HepG2 (cell line): ENCODE data around the gene ROS1.

Experiments used
- ETV6 ChIP-seq: sonication (generic); formaldehyde crosslinking; conservative IDR thresholded peaks from 2 replicates; pipeline ENCODE4 v1.4.0; 2020; ENCODE audit warnings: missing genetic modification reagents
- EZH2 ChIP-seq: conservative IDR thresholded peaks from 2 replicates; pipeline ENCODE4 v1.6.1; 2012; ENCODE audit warnings: mild to moderate bottlenecking, low read depth, low read length, moderate library complexity
- HMGA1 ChIP-seq: sonication (generic); formaldehyde crosslinking; conservative IDR thresholded peaks from 2 replicates; pipeline ENCODE4 v1.4.0; 2020; ENCODE audit warnings: missing genetic modification reagents
- HOXA9 ChIP-seq: sonication (generic); formaldehyde crosslinking; IDR thresholded peaks from 2 replicates; pipeline ENCODE4 v1.8.1; 2022; ENCODE audit warnings: missing genetic modification reagents, mild to moderate bottlenecking, moderate library complexity, borderline replicate concordance
- KLF11 ChIP-seq: IDR thresholded peaks from 2 replicates; pipeline ENCODE4 v1.6.1; 2016; ENCODE audit warnings: missing compliant biosample characterization
- NBN ChIP-seq: fragments of 450-650 bp; conservative IDR thresholded peaks from 2 replicates; pipeline ENCODE4 v1.6.1; 2017
- ZNF24 ChIP-seq: fragments of 450-650 bp; IDR thresholded peaks from 2 replicates; pipeline ENCODE4 v1.6.1; 2017; ENCODE audit warnings: antibody characterized with exemption, mild to moderate bottlenecking
- TF ChIP-seq, protein P1 (sequence below): sonication (generic); formaldehyde crosslinking; IDR thresholded peaks from 2 replicates; pipeline ENCODE4 v1.5.0; 2020; ENCODE audit warnings: mild to moderate bottlenecking, missing genetic modification reagents, moderate library complexity
- TF ChIP-seq, protein P2 (sequence below): sonication (generic); formaldehyde crosslinking; IDR thresholded peaks from 2 replicates; pipeline ENCODE4 v1.9.0; 2021; ENCODE audit warnings: missing genetic modification reagents, borderline replicate concordance
- TF ChIP-seq, protein P3 (sequence below): sonication (generic); formaldehyde crosslinking; IDR thresholded peaks from 2 replicates; pipeline ENCODE4 v1.4.0; 2020; ENCODE audit warnings: missing genetic modification reagents

DNA sequence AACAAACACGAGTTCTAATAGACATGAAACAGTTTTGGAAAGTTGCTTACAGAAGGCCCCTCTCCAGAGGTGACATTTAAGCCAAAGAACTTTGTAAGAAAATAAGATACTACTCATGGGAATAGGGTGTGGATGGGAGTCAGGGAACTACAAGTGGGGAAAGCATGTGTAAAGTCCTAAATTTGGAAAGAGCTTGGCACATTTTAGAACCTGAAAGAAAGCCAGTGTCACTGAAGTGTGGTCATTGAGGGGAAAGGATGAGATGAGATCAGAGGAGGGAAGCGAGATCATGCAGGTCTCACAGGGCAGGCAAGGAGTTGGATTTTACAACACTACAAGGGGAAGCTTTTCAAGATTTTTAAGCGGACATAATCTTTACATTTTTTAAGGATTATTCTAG lies 122.4 kb downstream of the ROS1 start:
- no peak for TF ChIP-seq EZH2
- TF ChIP-seq, protein P1, sequence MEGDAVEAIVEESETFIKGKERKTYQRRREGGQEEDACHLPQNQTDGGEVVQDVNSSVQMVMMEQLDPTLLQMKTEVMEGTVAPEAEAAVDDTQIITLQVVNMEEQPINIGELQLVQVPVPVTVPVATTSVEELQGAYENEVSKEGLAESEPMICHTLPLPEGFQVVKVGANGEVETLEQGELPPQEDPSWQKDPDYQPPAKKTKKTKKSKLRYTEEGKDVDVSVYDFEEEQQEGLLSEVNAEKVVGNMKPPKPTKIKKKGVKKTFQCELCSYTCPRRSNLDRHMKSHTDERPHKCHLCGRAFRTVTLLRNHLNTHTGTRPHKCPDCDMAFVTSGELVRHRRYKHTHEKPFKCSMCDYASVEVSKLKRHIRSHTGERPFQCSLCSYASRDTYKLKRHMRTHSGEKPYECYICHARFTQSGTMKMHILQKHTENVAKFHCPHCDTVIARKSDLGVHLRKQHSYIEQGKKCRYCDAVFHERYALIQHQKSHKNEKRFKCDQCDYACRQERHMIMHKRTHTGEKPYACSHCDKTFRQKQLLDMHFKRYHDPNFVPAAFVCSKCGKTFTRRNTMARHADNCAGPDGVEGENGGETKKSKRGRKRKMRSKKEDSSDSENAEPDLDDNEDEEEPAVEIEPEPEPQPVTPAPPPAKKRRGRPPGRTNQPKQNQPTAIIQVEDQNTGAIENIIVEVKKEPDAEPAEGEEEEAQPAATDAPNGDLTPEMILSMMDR, result no peak
- no peak for TF ChIP-seq ZNF24
- TF ChIP-seq KLF11 (CRISPR knock-in tag), result no peak
- TF ChIP-seq HOXA9, result no peak
- TF ChIP-seq, protein P2, sequence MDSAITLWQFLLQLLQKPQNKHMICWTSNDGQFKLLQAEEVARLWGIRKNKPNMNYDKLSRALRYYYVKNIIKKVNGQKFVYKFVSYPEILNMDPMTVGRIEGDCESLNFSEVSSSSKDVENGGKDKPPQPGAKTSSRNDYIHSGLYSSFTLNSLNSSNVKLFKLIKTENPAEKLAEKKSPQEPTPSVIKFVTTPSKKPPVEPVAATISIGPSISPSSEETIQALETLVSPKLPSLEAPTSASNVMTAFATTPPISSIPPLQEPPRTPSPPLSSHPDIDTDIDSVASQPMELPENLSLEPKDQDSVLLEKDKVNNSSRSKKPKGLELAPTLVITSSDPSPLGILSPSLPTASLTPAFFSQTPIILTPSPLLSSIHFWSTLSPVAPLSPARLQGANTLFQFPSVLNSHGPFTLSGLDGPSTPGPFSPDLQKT (CRISPR knock-in tag), result no peak
- TF ChIP-seq HMGA1, result no peak
- no peak for TF ChIP-seq NBN
- no peak for TF ChIP-seq ETV6
- TF ChIP-seq, protein P3, sequence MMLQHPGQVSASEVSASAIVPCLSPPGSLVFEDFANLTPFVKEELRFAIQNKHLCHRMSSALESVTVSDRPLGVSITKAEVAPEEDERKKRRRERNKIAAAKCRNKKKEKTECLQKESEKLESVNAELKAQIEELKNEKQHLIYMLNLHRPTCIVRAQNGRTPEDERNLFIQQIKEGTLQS (CRISPR knock-in tag), result no peak
